ENCODE data around the gene KCNA1.

Gene KCNA1

DNA sequence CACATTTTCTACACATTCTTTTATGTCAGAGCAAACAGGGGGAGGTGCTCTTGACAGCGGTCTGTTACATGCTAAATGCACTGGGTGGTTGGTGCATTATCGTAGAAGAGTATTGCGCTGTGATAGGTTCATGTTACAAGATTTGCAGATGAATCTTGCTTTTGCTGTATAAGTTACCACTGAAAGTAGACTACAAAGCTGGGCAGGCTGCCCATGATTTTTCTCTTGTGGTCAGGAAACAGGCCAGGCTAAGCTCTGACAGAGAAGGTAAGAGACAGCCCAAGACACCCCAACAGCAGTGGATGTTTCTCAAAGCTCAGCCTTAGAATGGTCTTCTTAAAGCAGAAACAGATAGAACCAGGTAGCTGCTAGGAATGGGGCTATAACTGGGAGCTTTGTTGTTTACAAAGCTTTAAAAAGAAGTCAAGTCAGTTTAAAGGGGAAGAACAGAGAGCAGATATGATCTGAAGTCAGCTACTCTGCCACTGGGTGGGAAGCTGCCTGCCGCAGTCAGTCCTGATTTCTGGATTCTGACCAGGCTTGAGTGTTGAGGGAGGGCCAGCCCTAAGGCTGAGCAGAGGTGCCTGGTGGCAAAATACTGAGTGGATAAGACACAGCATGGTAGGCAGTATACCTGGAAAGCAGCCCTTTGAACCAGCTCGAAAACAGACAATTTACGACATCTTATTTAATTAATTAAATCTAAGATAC, 9.4 kb downstream of the KCNA1 start:
- Histone ChIP-seq H3K27ac (no peak overlapping the region), H3K4me3 (no peak overlapping the region), H3K9me3 (ENCODE audit: low read depth, low read length) (no peaks in the 10 kb centered on the region), H3K9ac (ENCODE audit: insufficient read length) (no peak overlapping the region), H3K36me3 (ENCODE audit: insufficient read depth, low read length) (no peaks in the 10 kb centered on the region)
- TF ChIP-seq POLR2AphosphoS5 (IDR thresholded peaks at IDR 0.05; ENCODE audit: borderline replicate concordance, low read depth, low read length) (no peak), FOXP2 (optimal IDR thresholded peaks at IDR 0.05; ENCODE audit: control extremely low read depth, extremely low read length, insufficient read depth) (no peak), EZH2 (IDR thresholded peaks at IDR 0.05) (no peak)
- DNase-seq (ENCODE audit: low read depth, low spot score), result no peak

DNA sequence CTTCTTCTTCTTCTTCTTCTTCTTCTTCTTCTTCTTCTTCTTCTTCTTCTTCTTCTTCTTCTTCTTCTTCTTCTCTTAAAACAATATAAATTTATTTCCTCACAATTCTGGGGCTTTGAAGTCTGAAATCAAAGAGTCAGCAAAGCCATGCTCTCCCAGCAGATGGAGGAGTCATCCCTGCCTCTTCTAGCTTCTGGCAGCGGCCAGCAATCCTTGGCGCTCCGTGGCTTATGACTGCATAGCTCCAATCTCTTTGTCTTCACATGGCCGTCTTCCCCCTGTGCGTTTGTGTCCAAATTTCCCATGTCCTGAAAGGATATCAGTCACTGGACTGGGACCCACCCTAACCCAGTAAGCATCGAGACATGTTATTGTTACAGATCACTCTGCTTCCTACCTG, 22.9 kb downstream of the KCNA1 start:
- Histone ChIP-seq H3K4me3 (no peak overlapping the region), H3K9me3 (ENCODE audit: low read depth, low read length) (no peaks in the 10 kb centered on the region), H3K36me3 (ENCODE audit: insufficient read depth, low read length) (no peaks in the 10 kb centered on the region), H3K9ac (ENCODE audit: insufficient read length) (no peak overlapping the region), H3K27ac (no peak overlapping the region)
- no peak for TF ChIP-seq POLR2AphosphoS5 (IDR thresholded peaks at IDR 0.05; ENCODE audit: borderline replicate concordance, low read depth, low read length)
- TF ChIP-seq EZH2 (IDR thresholded peaks at IDR 0.05), result no peak
- no peak for TF ChIP-seq FOXP2 (optimal IDR thresholded peaks at IDR 0.05; ENCODE audit: control extremely low read depth, extremely low read length, insufficient read depth)
- DNase-seq (ENCODE audit: low read depth, low spot score), result no peak

DNA sequence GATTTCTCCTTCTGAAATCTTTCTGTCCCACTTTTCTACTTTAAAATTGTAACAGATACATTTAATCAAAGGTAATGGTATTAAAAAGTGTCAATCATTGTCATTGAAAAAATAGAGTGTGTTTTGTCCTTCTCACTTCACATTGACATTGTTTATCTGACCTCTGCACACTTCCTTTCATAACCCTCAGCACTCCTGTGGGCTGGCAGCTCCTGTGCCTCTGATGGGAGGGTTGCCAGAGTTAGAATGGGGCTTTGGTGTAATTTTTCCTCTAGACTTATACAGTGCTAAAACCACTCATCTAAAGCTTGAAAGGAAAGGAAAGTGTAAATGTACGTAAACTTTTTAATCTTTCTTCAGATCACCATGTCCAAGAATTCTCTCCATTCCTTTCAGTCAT, 23.7 kb downstream of the KCNA1 start:
- no peak for TF ChIP-seq FOXP2 (optimal IDR thresholded peaks at IDR 0.05; ENCODE audit: control extremely low read depth, extremely low read length, insufficient read depth)
- no peak for TF ChIP-seq POLR2AphosphoS5 (IDR thresholded peaks at IDR 0.05; ENCODE audit: borderline replicate concordance, low read depth, low read length)
- Histone ChIP-seq H3K4me3 (no peak overlapping the region), H3K27ac (no peak overlapping the region), H3K9me3 (ENCODE audit: low read depth, low read length) (no peaks in the 10 kb centered on the region), H3K9ac (ENCODE audit: insufficient read length) (no peak overlapping the region), H3K36me3 (ENCODE audit: insufficient read depth, low read length) (no peaks in the 10 kb centered on the region)
- no peak for DNase-seq (ENCODE audit: low read depth, low spot score)

DNA sequence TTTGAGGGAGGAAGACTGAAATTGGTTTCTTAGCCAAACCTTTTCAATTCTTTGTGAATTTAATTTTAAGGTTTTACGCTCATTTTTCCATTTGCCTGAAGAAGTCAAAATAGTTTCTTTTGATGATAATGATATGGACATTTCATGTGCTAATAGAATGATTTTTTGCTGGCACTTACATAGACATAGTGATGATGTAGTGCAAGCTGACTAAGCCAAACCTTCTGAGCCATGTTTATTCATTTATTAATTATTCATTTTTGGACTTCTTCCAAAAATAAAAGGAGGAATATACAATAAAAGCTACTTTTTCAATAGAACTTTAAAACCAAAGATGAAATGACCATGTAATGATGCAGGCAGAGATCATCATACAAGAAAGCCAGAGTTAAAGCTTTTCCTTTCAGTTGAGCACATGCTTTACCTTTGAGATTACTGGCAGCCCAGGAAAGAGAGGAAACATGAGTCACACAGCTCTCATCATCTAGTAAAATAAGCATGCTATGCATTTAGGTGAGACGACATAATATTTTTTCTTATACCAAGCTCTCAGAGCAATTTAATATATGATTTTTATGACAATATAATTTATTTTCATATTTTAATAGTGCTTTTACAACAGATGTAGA, 24.8 kb downstream of the KCNA1 start:
- no peak overlapping the region for H3K4me3 ChIP-seq
- H3K27ac ChIP-seq, result no peak overlapping the region
- no peak for TF ChIP-seq POLR2AphosphoS5 (IDR thresholded peaks at IDR 0.05; ENCODE audit: borderline replicate concordance, low read depth, low read length)
- TF ChIP-seq EZH2 (IDR thresholded peaks at IDR 0.05), result no peak
- TF ChIP-seq FOXP2 (optimal IDR thresholded peaks at IDR 0.05; ENCODE audit: control extremely low read depth, extremely low read length, insufficient read depth), result no peak
- no peaks in the 10 kb centered on the region for H3K9me3 ChIP-seq (ENCODE audit: low read depth, low read length)
- no peaks in the 10 kb centered on the region for H3K36me3 ChIP-seq (ENCODE audit: insufficient read depth, low read length)
- DNase-seq (ENCODE audit: low read depth, low spot score), result no peak
- H3K9ac ChIP-seq (ENCODE audit: insufficient read length), result no peak overlapping the region

DNA sequence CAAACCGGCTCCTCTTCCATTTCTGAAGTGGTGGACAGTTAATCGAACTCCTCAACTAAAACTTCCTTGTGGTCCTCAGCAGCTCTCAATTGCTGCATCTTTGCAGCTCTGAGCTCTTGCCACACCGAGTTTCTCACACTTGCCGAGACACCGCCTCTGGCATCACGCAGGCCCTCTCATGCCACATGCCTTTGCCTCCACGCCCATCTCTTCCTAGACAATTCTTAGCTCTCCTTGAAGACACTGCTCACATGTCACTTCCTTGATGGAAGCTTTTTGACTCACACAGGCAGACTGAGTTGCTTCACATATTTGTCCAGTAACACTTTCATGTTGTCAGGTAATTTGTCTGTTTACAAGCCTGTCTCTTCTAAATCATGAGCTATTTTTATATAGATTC, 29.2 kb downstream of the KCNA1 start:
- DNase-seq (ENCODE audit: low read depth, low spot score), result no peak
- Histone ChIP-seq H3K9ac (ENCODE audit: insufficient read length) (no peak overlapping the region), H3K4me3 (no peak overlapping the region), H3K36me3 (ENCODE audit: insufficient read depth, low read length) (no peaks in the 10 kb centered on the region), H3K9me3 (ENCODE audit: low read depth, low read length) (no peaks in the 10 kb centered on the region), H3K27ac (no peak overlapping the region)
- TF ChIP-seq EZH2 (IDR thresholded peaks at IDR 0.05), result no peak
- TF ChIP-seq POLR2AphosphoS5 (IDR thresholded peaks at IDR 0.05; ENCODE audit: borderline replicate concordance, low read depth, low read length), result no peak
- no peak for TF ChIP-seq FOXP2 (optimal IDR thresholded peaks at IDR 0.05; ENCODE audit: control extremely low read depth, extremely low read length, insufficient read depth)

DNA sequence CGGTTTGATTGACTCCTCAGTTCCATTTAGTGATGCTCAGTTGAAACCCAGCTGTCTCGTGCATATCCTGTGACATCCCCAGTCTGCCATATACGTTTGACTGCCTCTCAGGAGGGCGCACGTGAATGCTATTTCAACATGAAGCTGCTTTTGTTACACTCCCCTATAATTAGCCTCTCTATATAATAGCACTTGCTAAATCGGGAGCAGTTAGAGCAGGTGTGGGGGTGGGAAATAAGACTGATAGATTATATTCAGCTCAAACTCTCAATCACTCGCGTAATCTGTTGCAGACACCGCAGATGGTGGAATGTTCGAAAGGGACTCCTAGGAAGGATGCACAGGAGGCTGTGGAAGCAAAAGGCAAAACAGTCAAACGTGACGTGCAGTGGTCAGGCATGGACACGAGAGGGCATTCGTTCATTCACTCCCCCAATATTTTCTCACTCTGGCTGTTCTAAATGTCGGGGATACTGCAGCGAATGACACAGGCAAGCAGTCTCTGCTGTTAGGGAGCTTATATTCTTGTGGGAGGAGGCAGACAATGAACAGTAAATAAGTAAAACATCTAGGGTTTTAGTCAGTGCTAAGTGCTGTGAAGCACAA, 29.8 kb downstream of the KCNA1 start:
- H3K9me3 ChIP-seq (ENCODE audit: low read depth, low read length), result no peaks in the 10 kb centered on the region
- H3K4me3 ChIP-seq, result no peak overlapping the region
- no peak overlapping the region for H3K27ac ChIP-seq
- no peaks in the 10 kb centered on the region for H3K36me3 ChIP-seq (ENCODE audit: insufficient read depth, low read length)
- TF ChIP-seq POLR2AphosphoS5 (IDR thresholded peaks at IDR 0.05; ENCODE audit: borderline replicate concordance, low read depth, low read length), result no peak
- TF ChIP-seq FOXP2 (optimal IDR thresholded peaks at IDR 0.05; ENCODE audit: control extremely low read depth, extremely low read length, insufficient read depth), result no peak
- TF ChIP-seq EZH2 (IDR thresholded peaks at IDR 0.05), result no peak
- no peak overlapping the region for H3K9ac ChIP-seq (ENCODE audit: insufficient read length)
- DNase-seq (ENCODE audit: low read depth, low spot score), result no peak

DNA sequence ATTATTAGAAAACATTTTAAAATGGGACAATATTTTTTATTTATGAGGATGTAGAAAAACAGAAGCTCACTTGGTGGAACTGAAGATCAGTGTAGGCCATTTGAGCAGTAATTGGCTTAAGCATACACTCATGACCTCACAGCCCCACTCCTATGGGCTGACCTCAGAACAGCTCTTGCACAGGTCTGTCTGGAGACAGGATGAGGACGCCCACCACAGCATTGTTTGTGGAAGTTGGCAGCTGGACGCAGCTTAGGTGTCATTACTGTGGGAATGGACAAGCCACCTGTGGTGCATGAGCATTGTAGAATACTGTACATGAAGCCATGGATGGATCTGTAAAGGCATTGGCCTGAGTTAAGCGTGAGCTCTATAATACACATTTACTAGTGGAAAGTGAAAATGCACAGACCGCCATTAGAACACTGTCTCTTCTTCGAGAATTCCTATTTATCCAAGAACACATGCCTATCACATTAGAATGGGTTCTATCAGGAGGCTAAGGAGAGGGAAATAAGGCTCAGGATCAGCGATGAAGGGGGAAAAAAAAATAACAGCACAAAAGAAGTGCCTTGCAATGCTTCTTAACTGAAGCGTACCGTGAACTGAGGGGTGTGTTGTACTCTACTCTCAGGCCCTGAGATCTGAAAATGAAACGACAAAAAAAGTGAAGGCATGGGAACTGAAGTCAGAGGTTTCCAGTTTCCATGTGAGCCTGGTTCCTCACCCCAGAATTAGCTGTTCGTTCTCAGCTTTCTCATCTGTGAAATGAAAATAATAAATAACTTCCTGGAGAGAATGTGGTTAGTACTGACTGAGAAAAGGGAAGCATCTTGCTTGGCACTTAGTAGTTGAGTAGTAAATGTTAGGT, 33.6 kb downstream of the KCNA1 start:
- Histone ChIP-seq H3K27ac (no peak overlapping the region), H3K9me3 (ENCODE audit: low read depth, low read length) (no peaks in the 10 kb centered on the region), H3K4me3 (no peak overlapping the region), H3K36me3 (ENCODE audit: insufficient read depth, low read length) (no peaks in the 10 kb centered on the region), H3K9ac (ENCODE audit: insufficient read length) (no peak overlapping the region)
- TF ChIP-seq FOXP2 (optimal IDR thresholded peaks at IDR 0.05; ENCODE audit: control extremely low read depth, extremely low read length, insufficient read depth) (no peak), POLR2AphosphoS5 (IDR thresholded peaks at IDR 0.05; ENCODE audit: borderline replicate concordance, low read depth, low read length) (no peak), EZH2 (IDR thresholded peaks at IDR 0.05) (no peak)
- DNase-seq (ENCODE audit: low read depth, low spot score), result no peak

DNA sequence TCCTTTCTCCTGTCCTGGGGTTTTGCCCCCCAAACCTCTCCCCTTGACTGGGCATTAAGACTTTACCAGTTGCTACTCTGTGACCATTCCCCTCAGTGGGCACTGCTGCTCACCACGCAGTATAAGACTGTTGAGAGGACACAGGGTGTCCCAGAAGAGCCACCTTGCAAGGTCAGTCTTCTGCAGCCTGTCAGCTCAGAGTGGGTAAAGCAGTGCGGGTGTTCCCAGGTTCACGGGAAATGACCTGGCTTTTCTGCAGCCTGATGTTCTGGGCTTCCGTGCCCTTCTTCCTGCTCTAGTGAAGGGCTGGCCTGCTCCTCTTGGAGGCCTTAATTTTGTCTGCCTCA, 34.2 kb downstream of the KCNA1 start:
- H3K4me3 ChIP-seq, result no peak overlapping the region
- no peaks in the 10 kb centered on the region for H3K36me3 ChIP-seq (ENCODE audit: insufficient read depth, low read length)
- H3K9me3 ChIP-seq (ENCODE audit: low read depth, low read length), result no peaks in the 10 kb centered on the region
- TF ChIP-seq FOXP2 (optimal IDR thresholded peaks at IDR 0.05; ENCODE audit: control extremely low read depth, extremely low read length, insufficient read depth) (no peak), EZH2 (IDR thresholded peaks at IDR 0.05) (no peak), POLR2AphosphoS5 (IDR thresholded peaks at IDR 0.05; ENCODE audit: borderline replicate concordance, low read depth, low read length) (no peak)
- no peak overlapping the region for H3K27ac ChIP-seq
- no peak for DNase-seq (ENCODE audit: low read depth, low spot score)
- no peak overlapping the region for H3K9ac ChIP-seq (ENCODE audit: insufficient read length)
